H9 (cell line): Measurements from ENCODE around the gene CPNE2. TPM values are rescaled to one million over a fixed set of nuclear protein-coding genes. Genes with fewer than 3 reads are reported as not detected.
"Not testable (repeated sequence)": the region's sequence is repeated elsewhere in the genome, so short reads cannot be mapped to it uniquely, and the experiment has no call there.

Experiments
- DNase-seq: peaks from one replicate; pipeline ENCODE4 v3.0.0-alpha.2; 2017
- H2AFZ ChIP-seq: one replicate; pipeline ENCODE4 v1.6.1; 2013; ENCODE audit warnings: mild to moderate bottlenecking, low read length, control low read depth, moderate library complexity
- H2AK5ac ChIP-seq: 2 replicates; pipeline ENCODE4 v1.6.1; 2013; ENCODE audit warnings: low read length, control low read depth, mixed read lengths; ENCODE audit not compliant: insufficient read length
- H2BK120ac ChIP-seq: one replicate; pipeline ENCODE4 v1.6.1; 2013; ENCODE audit warnings: low read depth, mild to moderate bottlenecking, low read length, control low read depth, inconsistent platforms; ENCODE audit not compliant: poor library complexity, severe bottlenecking
- H2BK12ac ChIP-seq: 2 replicates; pipeline ENCODE4 v1.6.1; 2013; ENCODE audit warnings: low read length, control low read depth, mixed read lengths, low read depth; ENCODE audit not compliant: insufficient read length
- H2BK15ac ChIP-seq: 2 replicates; pipeline ENCODE4 v1.6.1; 2013; ENCODE audit warnings: low read depth, low read length, control low read depth
- H2BK20ac ChIP-seq: one replicate; pipeline ENCODE4 v1.6.1; 2013; ENCODE audit warnings: low read depth, mild to moderate bottlenecking, low read length, control low read depth, inconsistent platforms; ENCODE audit not compliant: poor library complexity, severe bottlenecking
- H2BK5ac ChIP-seq: 2 replicates; pipeline ENCODE4 v1.6.1; 2013; ENCODE audit warnings: low read length, control low read depth, mixed read lengths; ENCODE audit not compliant: insufficient read length
- H3K14ac ChIP-seq: 2 replicates; pipeline ENCODE4 v1.6.1; 2013; ENCODE audit warnings: low read length, control low read depth; ENCODE audit not compliant: insufficient read depth
- H3K18ac ChIP-seq: 2 replicates; pipeline ENCODE4 v1.6.1; 2013; ENCODE audit warnings: low read depth, mild to moderate bottlenecking, mixed read lengths, low read length, control low read depth; ENCODE audit not compliant: insufficient read length
- H3K23ac ChIP-seq: 2 replicates; pipeline ENCODE4 v1.6.1; 2013; ENCODE audit warnings: low read length, control low read depth, mixed read lengths, low read depth; ENCODE audit not compliant: insufficient read length
- H3K23me2 ChIP-seq: 2 replicates; pipeline ENCODE4 v1.6.1; 2013; ENCODE audit warnings: low read depth, mild to moderate bottlenecking, mixed read lengths, low read length, control low read depth; ENCODE audit not compliant: insufficient read length, poor library complexity, severe bottlenecking
- H3K27ac ChIP-seq: 2 replicates; pipeline ENCODE4 v1.5.1; 2013; ENCODE audit warnings: low read length, control low read depth, mixed read lengths, low read depth; ENCODE audit not compliant: insufficient read length
- H3K27me3 ChIP-seq: 2 replicates; pipeline ENCODE4 v1.6.1; 2013; ENCODE audit warnings: low read length, control low read depth, inconsistent platforms; ENCODE audit not compliant: insufficient read depth
- H3K4ac ChIP-seq: 2 replicates; pipeline ENCODE4 v1.6.1; 2013; ENCODE audit warnings: low read depth, mild to moderate bottlenecking, control low read depth, inconsistent platforms, low read length, moderate library complexity
- H3K4me1 ChIP-seq: 2 replicates; pipeline ENCODE4 v1.6.1; 2013; ENCODE audit warnings: low read length, control low read depth, inconsistent platforms; ENCODE audit not compliant: insufficient read depth
- H3K4me2 ChIP-seq: 2 replicates; pipeline ENCODE4 v1.6.1; 2013; ENCODE audit warnings: low read length, control low read depth, mixed read lengths; ENCODE audit not compliant: insufficient read length, insufficient read depth
- H3K56ac ChIP-seq: 2 replicates; pipeline ENCODE4 v1.6.1; 2013; ENCODE audit warnings: low read depth, mild to moderate bottlenecking, mixed read lengths, low read length, control low read depth; ENCODE audit not compliant: insufficient read length
- H3K79me1 ChIP-seq: 2 replicates; pipeline ENCODE4 v1.6.1; 2013; ENCODE audit warnings: low read depth, mild to moderate bottlenecking, moderate library complexity, low read length, control low read depth, inconsistent platforms; ENCODE audit not compliant: insufficient read depth, poor library complexity, severe bottlenecking
- H3K79me2 ChIP-seq: 2 replicates; pipeline ENCODE4 v1.6.1; 2013; ENCODE audit warnings: low read length, control low read depth, inconsistent platforms; ENCODE audit not compliant: insufficient read depth
- H3K9ac ChIP-seq: 2 replicates; pipeline ENCODE4 v1.6.1; 2013; ENCODE audit warnings: low read length, control low read depth, mixed read lengths; ENCODE audit not compliant: insufficient read length; ENCODE audit errors: extremely low read depth
- H3K9me3 ChIP-seq: one replicate; pipeline ENCODE4 v1.6.1; 2013; ENCODE audit warnings: low read depth, low read length, inconsistent platforms; ENCODE audit not compliant: control insufficient read depth
- H3T11ph ChIP-seq: one replicate; pipeline ENCODE4 v1.6.1; 2013; ENCODE audit warnings: mild to moderate bottlenecking, low read length, control low read depth, inconsistent platforms
- H4K20me1 ChIP-seq: one replicate; pipeline ENCODE4 v1.6.1; 2013; ENCODE audit not compliant: control insufficient read depth, insufficient read length, insufficient read depth
- H4K5ac ChIP-seq: 2 replicates; pipeline ENCODE4 v1.6.1; 2013; ENCODE audit warnings: low read depth, mild to moderate bottlenecking, mixed read lengths, low read length, control low read depth; ENCODE audit not compliant: insufficient read length
- H4K8ac ChIP-seq: replicated peaks from 2 replicates; pipeline ENCODE4 v1.6.1; 2013; ENCODE audit warnings: low read length, control low read depth, mixed read lengths, low read depth; ENCODE audit not compliant: insufficient read length
- H4K91ac ChIP-seq: 2 replicates; pipeline ENCODE4 v1.6.1; 2013; ENCODE audit warnings: low read depth, mild to moderate bottlenecking, moderate library complexity, mixed read lengths, low read length, control low read depth; ENCODE audit not compliant: insufficient read length
- H3K27ac Mint-ChIP-seq, 3 experiments: 2 replicates in 2 of 3; 3 replicates in 1 of 3; pipeline ENCODE4 v1.8.0; 2020 to 2021; ENCODE audit warnings: mixed read lengths in 3 of 3, mild to moderate bottlenecking in 1 of 3, moderate library complexity in 1 of 3
- H3K27me3 Mint-ChIP-seq: 2 replicates; pipeline ENCODE4 v1.8.0; 2021; ENCODE audit warnings: low read depth, mild to moderate bottlenecking, moderate library complexity, mixed read lengths
- H3K36me3 Mint-ChIP-seq, 3 experiments: 2 replicates in 2 of 3; 3 replicates in 1 of 3; pipeline ENCODE4 v1.8.0; 2020 to 2021; ENCODE audit warnings: low read depth in 3 of 3, mixed read lengths in 3 of 3; ENCODE audit not compliant: insufficient read depth in 1 of 3
- H3K4me1 Mint-ChIP-seq, 2 experiments: 2 replicates each; pipeline ENCODE4 v1.8.0; 2020; ENCODE audit warnings: mixed read lengths in 2 of 2
- H3K4me3 Mint-ChIP-seq, 2 experiments: 2 replicates in 1 of 2; 3 replicates in 1 of 2; pipeline ENCODE4 v1.8.0; 2020 to 2021; ENCODE audit warnings: mild to moderate bottlenecking in 2 of 2, mixed read lengths in 2 of 2, moderate library complexity in 1 of 2
- H3K9me3 Mint-ChIP-seq, 2 experiments: 2 replicates in 1 of 2; 3 replicates in 1 of 2; pipeline ENCODE4 v1.8.0; 2020; ENCODE audit warnings: mild to moderate bottlenecking in 2 of 2, mixed read lengths in 2 of 2, moderate library complexity in 1 of 2
- CTCF ChIP-seq: fragments of 200-600 bp; sonication (generic); conservative IDR thresholded peaks from 3 replicates; pipeline ENCODE4 v1.8.0; 2021; ENCODE audit warnings: antibody characterized with exemption, mild to moderate bottlenecking
- WGBS: extraction: QIAGEN DNeasy Blood & Tissue Kit; methylation state at CpG from one replicate; pipeline ENCODE4 v1.1.7; 2013; ENCODE audit warnings: missing lambda C conversion rate, low lambda C conversion rate, mixed read lengths; ENCODE audit not compliant: insufficient read length; ENCODE audit errors: extremely low coverage; 5-methylcytosine and 5-hydroxymethylcytosine counted together
- total RNA-seq: library from RNA; stranded (reverse); gene quantifications from 2 replicates; pipeline ENCODE4 v1.2.1, GENCODE V29; 2021

The CPNE2 gene
- total RNA-seq, 1 experiment from 2014 or later, result 8.0 TPM

DNA sequence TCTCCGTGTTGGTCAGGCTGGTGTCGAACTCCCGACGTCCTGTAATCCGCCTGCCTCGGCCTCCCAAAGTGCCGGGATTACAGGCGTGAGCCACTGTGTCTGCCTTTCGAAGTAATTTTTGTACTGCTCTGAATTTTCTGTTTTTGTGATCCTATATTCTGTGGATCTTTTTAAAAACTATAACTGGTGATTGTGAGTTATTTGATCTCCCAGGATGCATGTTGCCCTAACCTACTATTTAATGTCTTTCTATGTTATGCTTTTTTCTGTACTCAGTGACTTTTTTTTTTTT lies 96.3 kb downstream of the CPNE2 start:
- Histone ChIP-seq H4K20me1 (no peaks in the 10 kb centered on the region), H3K27ac (no peak overlapping the region), H2BK12ac (no peak overlapping the region), H4K8ac (no peak overlapping the region), H3K23ac (no peak overlapping the region), H2BK20ac (no peak overlapping the region), H4K91ac (no peak overlapping the region), H3K56ac (no peak overlapping the region), H2BK15ac (no peak overlapping the region), H3K23me2 (peaks cover 14% of the 10 kb centered on the region), H3K14ac (no peak overlapping the region), H2BK120ac (no peak overlapping the region), H2BK5ac (no peak overlapping the region), H3K79me1 (peaks cover 4% of the 10 kb centered on the region), H3K4ac (no peak overlapping the region), H3K27me3 (no peaks in the 10 kb centered on the region), H3K79me2 (peaks cover 23% of the 10 kb centered on the region), H3K9me3 (no peaks in the 10 kb centered on the region), H3K9ac (no peak overlapping the region), H3K4me2 (no peak overlapping the region), H4K5ac (no peak overlapping the region), H2AK5ac (no peak overlapping the region), H3K4me1 (0 out of 2 replicates have a peak, but pooled peaks cover under 1% of the 10 kb centered on the region), H3T11ph (no peak overlapping the region), H3K18ac (no peak overlapping the region), H2AFZ (no peak overlapping the region)
- Mint-ChIP-seq H3K4me1 (peaks cover 27 to 28% of the 10 kb centered on the region in 2 experiments), H3K27ac (no peak overlapping the region), H3K27me3 (no peaks in the 10 kb centered on the region), H3K9me3 (no peaks in the 10 kb centered on the region; a peak in 1 of 5 replicates), H3K4me3 (peak overlapping the region in 1 of 2 experiments; percentile 64; a peak in 3 of 5 replicates), H3K36me3 (peaks cover 0 to 3% (median 0%) of the 10 kb centered on the region in 3 experiments; a peak in 3 of 7 replicates)
- no peak for TF ChIP-seq CTCF
- no peak for DNase-seq
- no CpG with 5 or more reads among the region's 9 CpGs for WGBS

DNA sequence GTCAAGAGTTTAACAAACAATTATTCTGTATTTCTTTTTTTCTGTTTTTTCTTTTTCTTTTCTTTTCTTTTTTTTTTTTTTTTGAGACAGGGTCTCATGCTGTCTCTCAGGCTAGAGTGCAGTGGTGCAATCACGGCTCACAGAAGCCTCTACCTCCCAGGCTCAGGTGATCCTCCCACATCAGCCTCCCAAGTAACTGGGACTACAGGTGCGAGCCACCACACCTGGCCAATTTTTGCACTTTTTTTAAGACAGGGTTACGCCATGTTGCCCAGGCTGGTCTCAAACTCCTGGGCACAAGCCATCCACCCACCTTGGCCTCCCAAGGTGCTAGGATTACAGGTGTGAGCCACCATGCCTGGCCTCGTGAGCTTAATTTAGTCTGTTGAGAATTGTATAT lies 97.1 kb downstream of the CPNE2 start:
- not testable (repeated sequence) for H4K5ac ChIP-seq, H3K4me2 ChIP-seq, H3K27me3 Mint-ChIP-seq, H2AK5ac ChIP-seq, H3K9me3 ChIP-seq, H3K4ac ChIP-seq, H2BK120ac ChIP-seq, H4K8ac ChIP-seq, H2BK15ac ChIP-seq, DNase-seq, H2BK20ac ChIP-seq, H3K14ac ChIP-seq, H3K4me1 ChIP-seq, H3K27ac ChIP-seq, H3K9ac ChIP-seq, H3K56ac ChIP-seq, H3K27me3 ChIP-seq, H3T11ph ChIP-seq, H2BK5ac ChIP-seq, H4K20me1 ChIP-seq, H3K18ac ChIP-seq, H3K9me3 Mint-ChIP-seq, H3K79me1 ChIP-seq, H3K23ac ChIP-seq, H2BK12ac ChIP-seq, H3K36me3 Mint-ChIP-seq, H3K27ac Mint-ChIP-seq, H4K91ac ChIP-seq, H2AFZ ChIP-seq, H3K4me3 Mint-ChIP-seq
- no CpG with 5 or more reads among the region's 4 CpGs for WGBS
- H3K4me1 Mint-ChIP-seq, result peaks cover 21 to 22% of the 10 kb centered on the region in 2 experiments
- peaks cover 14% of the 10 kb centered on the region for H3K23me2 ChIP-seq
- peaks cover 20% of the 10 kb centered on the region; the same call in 1 of the 2 replicates for H3K79me2 ChIP-seq
